RWPE2 (cell line): ENCODE results near the gene C1orf226.
A peak's percentile ranks its signal among the peaks of the same experiment; 100 is the strongest.

Source experiments
- ATAC-seq: fragments of 200-7000 bp; cut with Tn5 transposase; 3 replicates; pipeline ENCODE4 v1.9.1; 2021; ENCODE audit warnings: low read depth
- DNase-seq: peaks from one replicate; pipeline ENCODE4 v3.0.0-alpha.2; 2020; ENCODE audit warnings: low spot score
- H3K27ac ChIP-seq: fragments of 450-650 bp; 2 replicates; pipeline ENCODE4 v1.5.1; 2017; ENCODE audit warnings: mild to moderate bottlenecking; ENCODE audit not compliant: poor library complexity, severe bottlenecking
- H3K27me3 ChIP-seq: fragments of 250-450 bp; sonication (Bioruptor Pico); 2 replicates; pipeline ENCODE4 v1.5.1; 2021; ENCODE audit warnings: mild to moderate bottlenecking, moderate library complexity; ENCODE audit not compliant: insufficient read depth, poor library complexity, severe bottlenecking
- H3K36me3 ChIP-seq: fragments of 250-450 bp; sonication (Bioruptor Pico); 2 replicates; pipeline ENCODE4 v1.5.1; 2020; ENCODE audit warnings: low read depth, mild to moderate bottlenecking, moderate library complexity
- H3K4me1 ChIP-seq: fragments of 250-450 bp; sonication (Bioruptor Pico); 2 replicates; pipeline ENCODE4 v1.5.1; 2021; ENCODE audit warnings: mild to moderate bottlenecking, moderate library complexity; ENCODE audit not compliant: insufficient read depth, poor library complexity, severe bottlenecking
- H3K4me3 ChIP-seq: fragments of 250-450 bp; sonication (Bioruptor Pico); 2 replicates; pipeline ENCODE4 v1.5.1; 2021; ENCODE audit warnings: mild to moderate bottlenecking, moderate library complexity; ENCODE audit not compliant: severe bottlenecking
- H3K9me3 ChIP-seq: fragments of 250-450 bp; sonication (Bioruptor Pico); 2 replicates; pipeline ENCODE4 v1.5.1; 2021; ENCODE audit warnings: mild to moderate bottlenecking, moderate library complexity; ENCODE audit not compliant: severe bottlenecking
- TF ChIP-seq, protein P1 (sequence below): fragments of 450-650 bp; IDR thresholded peaks from one replicate; pipeline ENCODE4 v1.5.1; 2017; ENCODE audit warnings: mild to moderate bottlenecking, moderate library complexity; ENCODE audit not compliant: poor library complexity, severe bottlenecking

Gene C1orf226

GRCh38 chr1:162372159-162373071 lies 9.1 kb upstream of the C1orf226 start:
- no peak for DNase-seq
- Histone ChIP-seq H3K27ac (peak overlapping the region; percentile 46), H3K4me3 (no peak overlapping the region), H3K9me3 (no peaks in the 10 kb centered on the region), H3K36me3 (no peaks in the 10 kb centered on the region), H3K4me1 (peaks cover 19% of the 10 kb centered on the region), H3K27me3 (no peaks in the 10 kb centered on the region)
- peak; percentile 6; the same call in 1 of the 3 replicates for ATAC-seq
- TF ChIP-seq, protein P1, sequence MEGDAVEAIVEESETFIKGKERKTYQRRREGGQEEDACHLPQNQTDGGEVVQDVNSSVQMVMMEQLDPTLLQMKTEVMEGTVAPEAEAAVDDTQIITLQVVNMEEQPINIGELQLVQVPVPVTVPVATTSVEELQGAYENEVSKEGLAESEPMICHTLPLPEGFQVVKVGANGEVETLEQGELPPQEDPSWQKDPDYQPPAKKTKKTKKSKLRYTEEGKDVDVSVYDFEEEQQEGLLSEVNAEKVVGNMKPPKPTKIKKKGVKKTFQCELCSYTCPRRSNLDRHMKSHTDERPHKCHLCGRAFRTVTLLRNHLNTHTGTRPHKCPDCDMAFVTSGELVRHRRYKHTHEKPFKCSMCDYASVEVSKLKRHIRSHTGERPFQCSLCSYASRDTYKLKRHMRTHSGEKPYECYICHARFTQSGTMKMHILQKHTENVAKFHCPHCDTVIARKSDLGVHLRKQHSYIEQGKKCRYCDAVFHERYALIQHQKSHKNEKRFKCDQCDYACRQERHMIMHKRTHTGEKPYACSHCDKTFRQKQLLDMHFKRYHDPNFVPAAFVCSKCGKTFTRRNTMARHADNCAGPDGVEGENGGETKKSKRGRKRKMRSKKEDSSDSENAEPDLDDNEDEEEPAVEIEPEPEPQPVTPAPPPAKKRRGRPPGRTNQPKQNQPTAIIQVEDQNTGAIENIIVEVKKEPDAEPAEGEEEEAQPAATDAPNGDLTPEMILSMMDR, result no peak

- Histone ChIP-seq H3K4me1 (peaks cover 19% of the 10 kb centered on the region), H3K9me3 (no peaks in the 10 kb centered on the region), H3K27ac (peak overlapping the region; percentile 46), H3K36me3 (no peaks in the 10 kb centered on the region), H3K4me3 (no peak overlapping the region), H3K27me3 (no peaks in the 10 kb centered on the region)
- TF ChIP-seq, protein P1, result no peak
- no peak for DNase-seq
- ATAC-seq, result no peak
Observed at GRCh38 chr1:162373072-162373427, 8.5 kb upstream of the C1orf226 start.

- peak overlapping the region; percentile 46 for H3K27ac ChIP-seq
- ATAC-seq (peak; percentile 94), DNase-seq (peak; percentile 80)
- H3K9me3 ChIP-seq, result no peaks in the 10 kb centered on the region
- TF ChIP-seq, protein P1, result no peak
- H3K4me1 ChIP-seq, result peaks cover 19% of the 10 kb centered on the region
- no peak overlapping the region for H3K4me3 ChIP-seq
- no peaks in the 10 kb centered on the region for H3K27me3 ChIP-seq
- H3K36me3 ChIP-seq, result no peaks in the 10 kb centered on the region
Observed at GRCh38 chr1:162373541-162374260, 7.8 kb upstream of the C1orf226 start.

- Histone ChIP-seq H3K36me3 (no peaks in the 10 kb centered on the region), H3K4me1 (peaks cover 19% of the 10 kb centered on the region), H3K27ac (peak overlapping the region; percentile 46), H3K9me3 (no peaks in the 10 kb centered on the region), H3K27me3 (no peaks in the 10 kb centered on the region), H3K4me3 (no peak overlapping the region)
- ATAC-seq (no peak), DNase-seq (no peak)
- TF ChIP-seq, protein P1, result no peak
Observed at GRCh38 chr1:162374406-162374805, 7.1 kb upstream of the C1orf226 start.

DNA sequence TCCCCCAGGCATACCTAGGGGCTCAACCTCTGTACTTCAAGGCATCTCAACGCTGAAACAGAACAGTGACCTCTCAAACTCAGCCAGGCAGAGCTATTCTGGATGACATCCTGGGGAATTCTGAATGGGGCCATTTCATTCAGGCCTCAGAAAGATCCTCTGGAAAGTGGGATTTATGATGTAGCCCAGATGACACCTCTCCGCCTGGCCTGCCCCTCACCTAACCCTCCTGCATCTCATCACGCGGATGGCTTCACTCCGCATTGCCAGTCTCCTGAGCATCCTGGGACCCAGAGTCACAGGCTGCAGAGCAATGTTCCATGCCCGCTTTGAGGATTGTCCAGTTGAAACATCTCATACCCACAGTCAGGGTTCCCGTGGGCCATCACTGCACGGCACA lies 6.1 kb upstream of the C1orf226 start:
- Histone ChIP-seq H3K36me3 (no peaks in the 10 kb centered on the region), H3K4me1 (peaks cover 19% of the 10 kb centered on the region), H3K4me3 (no peak overlapping the region), H3K27ac (no peak overlapping the region), H3K27me3 (no peaks in the 10 kb centered on the region), H3K9me3 (no peaks in the 10 kb centered on the region)
- DNase-seq (no peak), ATAC-seq (no peak)
- TF ChIP-seq, protein P1, result no peak
